GM18907 (cell line): Measurements from ENCODE around the gene NUP35.

Experiments
- ATAC-seq: cut with Tn5 transposase; IDR thresholded peaks from one replicate; pipeline ENCODE4 v1.9.1; 2021; ENCODE audit warnings: mild to moderate bottlenecking, moderate library complexity; ENCODE audit not compliant: unreplicated experiment

Gene NUP35

GRCh38 chr2:183204397-183204796 is 80.2 kb downstream of the NUP35 start:
- ATAC-seq: peak; percentile 46

- no peak for ATAC-seq
Measured at GRCh38 chr2:183207110-183207509, 82.9 kb downstream of the NUP35 start.

DNA sequence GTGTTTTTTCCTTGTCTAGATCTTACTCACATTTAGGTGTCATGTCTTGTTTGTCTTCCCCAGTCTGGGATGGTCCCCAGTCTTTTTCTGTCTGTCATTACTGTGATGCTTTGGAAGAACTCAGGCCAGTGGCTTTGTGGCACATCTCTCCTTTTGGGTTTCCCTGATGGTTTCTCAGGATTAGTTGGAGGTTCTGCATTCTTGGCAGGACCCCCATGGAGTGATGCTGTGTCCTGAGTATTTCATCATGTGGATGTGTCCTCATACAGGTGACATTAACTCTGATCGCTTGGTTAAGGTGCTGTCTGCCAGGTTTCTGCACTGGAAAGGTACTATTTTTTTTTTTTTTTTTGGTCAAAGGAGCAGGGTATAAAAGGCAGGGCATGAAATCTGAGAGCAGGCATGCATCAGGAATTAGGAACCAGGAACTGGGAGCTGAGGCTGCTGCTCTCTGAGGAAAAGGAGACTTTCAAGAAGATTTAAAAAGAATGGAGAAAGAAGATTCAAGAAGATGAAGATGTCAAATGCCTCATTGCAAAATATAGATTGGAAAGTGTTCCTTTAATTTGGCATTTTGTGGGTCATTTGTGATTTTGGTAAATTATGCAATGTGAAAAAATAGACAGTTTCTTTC is 85.3 kb downstream of the NUP35 start:
- ATAC-seq: no peak
